Breast epithelium (tissue), 4 donors: ENCODE measurements around the gene ARF3. TPM values are rescaled to one million over a fixed set of nuclear protein-coding genes. Genes with fewer than 3 reads are reported as not detected.
A peak's percentile ranks its signal among the peaks of the same experiment; 100 is the strongest.

Experiments used
- DNase-seq, 2 donors: peaks; one replicate each; pipeline ENCODE4 v3.0.0-alpha.2; 2019; ENCODE audit warnings: low spot score in 2 of 2
- H3K27ac ChIP-seq, 2 donors: fragments of 200-600 bp; sonication (generic) in 1 of 2; one replicate each; pipeline ENCODE4 v1.5.1; 2016 to 2019; ENCODE audit warnings: mild to moderate bottlenecking in 1 of 2
- H3K27me3 ChIP-seq, 2 donors: fragments of 200-600 bp; sonication (generic) in 1 of 2; one replicate each; pipeline versions ENCODE4 v1.5.1 to v1.6.0; 2017 to 2019; ENCODE audit warnings: control low read depth in 1 of 2, mild to moderate bottlenecking in 1 of 2
- H3K36me3 ChIP-seq: fragments of 200-600 bp; one replicate; pipeline ENCODE4 v1.5.1; 2019
- H3K4me1 ChIP-seq, 2 donors: fragments of 200-600 bp; sonication (generic); one replicate each; pipeline ENCODE4 v1.5.1; 2016 to 2019; ENCODE audit warnings: control low read depth in 1 of 2
- H3K4me3 ChIP-seq, 3 donors: fragments of 200-600 bp; sonication (generic); 1 replicate in 2 of 3; 2 replicates in 1 of 3; pipeline ENCODE4 v1.5.1; 2016 to 2019; ENCODE audit warnings: mild to moderate bottlenecking in 3 of 3, moderate library complexity in 2 of 3
- H3K9me3 ChIP-seq, 2 donors: fragments of 200-600 bp; sonication (generic) in 1 of 2; one replicate each; pipeline ENCODE4 v1.5.1; 2016 to 2019; ENCODE audit warnings: control low read depth in 1 of 2
- POLR2A ChIP-seq: fragments of 450-650 bp; IDR thresholded peaks from one replicate; pipeline ENCODE4 v1.6.1; 2016; ENCODE audit warnings: antibody characterized with exemption, mild to moderate bottlenecking, moderate library complexity
- POLR2AphosphoS5 ChIP-seq, 3 donors: sonication (generic); formaldehyde crosslinking; IDR thresholded peaks; one replicate each; pipeline ENCODE4 v1.6.1; 2017; ENCODE audit warnings: antibody characterized with exemption in 3 of 3
- intact Hi-C: fragments of 100-400 bp; cut with DNase I; formaldehyde crosslinking; loops from one replicate; pipeline ENCODE4 v1.15.1; 2023; ENCODE audit warnings: low total_unique reads
- total RNA-seq, 3 donors: library from RNA; depleted of rRNA; stranded (reverse); fragments of >200 nt; gene quantifications; one replicate each; pipeline ENCODE4 v1.1.0, GENCODE V29; 2016
- TF ChIP-seq, protein P1 (sequence below), 3 donors: fragments of 450-650 bp; IDR thresholded peaks; one replicate each; pipeline ENCODE4 v1.5.1; 2016 to 2017; ENCODE audit warnings: antibody characterized with exemption in 3 of 3, mild to moderate bottlenecking in 3 of 3, moderate library complexity in 3 of 3

The ARF3 gene
- total RNA-seq, 3 donors from 2014 or later: 65.2 to 86.2 (median 75.2) TPM

DNA sequence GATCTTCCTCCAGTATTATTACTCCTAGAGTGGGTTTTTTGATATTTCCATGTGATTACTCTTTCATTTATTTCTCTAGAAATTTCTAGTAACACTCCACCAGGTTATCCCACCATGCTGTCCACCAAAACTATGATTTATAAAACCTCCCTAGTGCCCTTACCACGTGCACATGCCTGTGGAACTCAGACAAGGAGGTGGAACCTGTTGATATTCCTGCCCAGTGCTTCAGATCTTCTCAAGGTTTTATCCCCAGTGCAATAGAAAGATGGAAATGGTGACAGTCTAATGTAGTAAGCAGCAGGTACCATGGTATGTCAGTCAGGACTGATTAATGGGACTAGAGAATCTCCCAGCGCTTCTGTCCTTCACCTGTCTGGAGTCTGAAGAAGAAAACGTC lies 3.5 kb upstream of the ARF3 start:
- H3K36me3 ChIP-seq: no peaks in the 10 kb centered on the region
- peaks cover 0 to 3% of the 10 kb centered on the region in 2 donors for H3K4me1 ChIP-seq
- TF ChIP-seq POLR2A (no peak), POLR2AphosphoS5 (IDR thresholded peaks at IDR 0.05) (no peak)
- TF ChIP-seq, protein P1, sequence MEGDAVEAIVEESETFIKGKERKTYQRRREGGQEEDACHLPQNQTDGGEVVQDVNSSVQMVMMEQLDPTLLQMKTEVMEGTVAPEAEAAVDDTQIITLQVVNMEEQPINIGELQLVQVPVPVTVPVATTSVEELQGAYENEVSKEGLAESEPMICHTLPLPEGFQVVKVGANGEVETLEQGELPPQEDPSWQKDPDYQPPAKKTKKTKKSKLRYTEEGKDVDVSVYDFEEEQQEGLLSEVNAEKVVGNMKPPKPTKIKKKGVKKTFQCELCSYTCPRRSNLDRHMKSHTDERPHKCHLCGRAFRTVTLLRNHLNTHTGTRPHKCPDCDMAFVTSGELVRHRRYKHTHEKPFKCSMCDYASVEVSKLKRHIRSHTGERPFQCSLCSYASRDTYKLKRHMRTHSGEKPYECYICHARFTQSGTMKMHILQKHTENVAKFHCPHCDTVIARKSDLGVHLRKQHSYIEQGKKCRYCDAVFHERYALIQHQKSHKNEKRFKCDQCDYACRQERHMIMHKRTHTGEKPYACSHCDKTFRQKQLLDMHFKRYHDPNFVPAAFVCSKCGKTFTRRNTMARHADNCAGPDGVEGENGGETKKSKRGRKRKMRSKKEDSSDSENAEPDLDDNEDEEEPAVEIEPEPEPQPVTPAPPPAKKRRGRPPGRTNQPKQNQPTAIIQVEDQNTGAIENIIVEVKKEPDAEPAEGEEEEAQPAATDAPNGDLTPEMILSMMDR (IDR thresholded peaks at IDR 0.05): no peak
- DNase-seq: no peak
- no peaks in the 10 kb centered on the region for H3K9me3 ChIP-seq
- H3K27me3 ChIP-seq: no peaks in the 10 kb centered on the region
- intact Hi-C loops: no loop called here
- H3K4me3 ChIP-seq: no peak overlapping the region
- no peak overlapping the region for H3K27ac ChIP-seq

- peak overlapping the region; percentile 83 to 98 for H3K27ac ChIP-seq
- H3K36me3 ChIP-seq: no peaks in the 10 kb centered on the region
- DNase-seq: no peak
- intact Hi-C loops: no loop called here
- H3K4me1 ChIP-seq: peaks cover 0 to 13% of the 10 kb centered on the region in 2 donors
- no peaks in the 10 kb centered on the region for H3K9me3 ChIP-seq
- TF ChIP-seq POLR2A (no peak), POLR2AphosphoS5 (IDR thresholded peaks at IDR 0.05) (no peak)
- TF ChIP-seq, protein P1 (IDR thresholded peaks at IDR 0.05): no peak
- H3K4me3 ChIP-seq: peak overlapping the region; percentile 77 to 99 (median 98)
- H3K27me3 ChIP-seq: no peaks in the 10 kb centered on the region
Observed at GRCh38 chr12:48958049-48958388, 732 bp upstream of the ARF3 start.

- TF ChIP-seq POLR2AphosphoS5 (IDR thresholded peaks at IDR 0.05) (peak in 1 of 3 donors; percentile 36), POLR2A (no peak)
- TF ChIP-seq, protein P1 (IDR thresholded peaks at IDR 0.05): no peak
- intact Hi-C loops: no loop called here
Observed at GRCh38 chr12:48956279-48957140, 777 bp downstream of the ARF3 start.

GRCh38 chr12:48954841-48955501 lies 2.3 kb downstream of the ARF3 start:
- no peak for DNase-seq
- no peaks in the 10 kb centered on the region for H3K36me3 ChIP-seq
- intact Hi-C loops: loop anchor here (5.0 kb wide), 1 partner anchor 697 kb away; no protein-coding TSS in a partner anchor

More at GRCh38 chr12:48956279-48957140, 777 bp downstream of the ARF3 start:
- Histone ChIP-seq H3K4me3 (peak overlapping the region; percentile 77 to 99 (median 98)), H3K27ac (peak overlapping the region; percentile 83 to 98), H3K4me1 (peaks cover 0 to 13% of the 10 kb centered on the region in 2 donors), H3K27me3 (no peaks in the 10 kb centered on the region), H3K36me3 (no peaks in the 10 kb centered on the region), H3K9me3 (no peaks in the 10 kb centered on the region)
- DNase-seq: peak; percentile 75 to 86

More at GRCh38 chr12:48954841-48955501, 2.3 kb downstream of the ARF3 start:
- H3K27ac ChIP-seq: no peak overlapping the region
- H3K27me3 ChIP-seq: no peaks in the 10 kb centered on the region
- peaks cover 0 to 13% of the 10 kb centered on the region in 2 donors for H3K4me1 ChIP-seq
- H3K4me3 ChIP-seq: no peak overlapping the region
- no peak for TF ChIP-seq POLR2A
- TF ChIP-seq, protein P1 (IDR thresholded peaks at IDR 0.05): no peak
- no peak for TF ChIP-seq POLR2AphosphoS5 (IDR thresholded peaks at IDR 0.05)
- no peaks in the 10 kb centered on the region for H3K9me3 ChIP-seq
